ENCODE results near the gene PHLDA2.

Gene PHLDA2

GRCh38 chr11:2927851-2928604, 1.2 kb downstream of the PHLDA2 start:
- DNase-seq: no peak

GRCh38 chr11:2927121-2927800, 2.0 kb downstream of the PHLDA2 start:
- no peak for DNase-seq

GRCh38 chr11:2926611-2927051, 2.6 kb downstream of the PHLDA2 start:
- DNase-seq: no peak

- no peak for DNase-seq
These were observed 4.2 kb downstream of the PHLDA2 start for GRCh38 chr11:2924821-2925675.

GRCh38 chr11:2924381-2924780, 4.8 kb downstream of the PHLDA2 start:
- peak; percentile 20 for DNase-seq

GRCh38 chr11:2923446-2924375, 5.5 kb downstream of the PHLDA2 start:
- DNase-seq: no peak

GRCh38 chr11:2922655-2923054, 6.6 kb downstream of the PHLDA2 start:
- no peak for DNase-seq

GRCh38 chr11:2921742-2922493, 7.3 kb downstream of the PHLDA2 start:
- no peak for DNase-seq

GRCh38 chr11:2921261-2921660, 8.0 kb downstream of the PHLDA2 start:
- DNase-seq: no peak

GRCh38 chr11:2920343-2920742, 8.9 kb downstream of the PHLDA2 start:
- no peak for DNase-seq

- no peak for DNase-seq
These were observed 9.4 kb downstream of the PHLDA2 start for GRCh38 chr11:2919837-2920236.

GRCh38 chr11:2919188-2919587, 10.0 kb downstream of the PHLDA2 start:
- DNase-seq: no peak

GRCh38 chr11:2917842-2918490, 11.3 kb downstream of the PHLDA2 start:
- DNase-seq: no peak

GRCh38 chr11:2916892-2917645, 12.2 kb downstream of the PHLDA2 start:
- no peak for DNase-seq

GRCh38 chr11:2916114-2916891, 12.9 kb downstream of the PHLDA2 start:
- no peak for DNase-seq

GRCh38 chr11:2915473-2915872, 13.7 kb downstream of the PHLDA2 start:
- DNase-seq: no peak

- peak; percentile 32 for DNase-seq
These were observed 14.6 kb downstream of the PHLDA2 start for GRCh38 chr11:2914455-2915195.

- DNase-seq: no peak
These were observed 15.4 kb downstream of the PHLDA2 start for GRCh38 chr11:2913776-2914175.

GRCh38 chr11:2913019-2913431, 16.2 kb downstream of the PHLDA2 start:
- no peak for DNase-seq

Data from NCI-H1694 treated with DMSO at 0.1 percent for 48 hours (cell line).